ENCODE measurements around the gene P3H2.

DNA sequence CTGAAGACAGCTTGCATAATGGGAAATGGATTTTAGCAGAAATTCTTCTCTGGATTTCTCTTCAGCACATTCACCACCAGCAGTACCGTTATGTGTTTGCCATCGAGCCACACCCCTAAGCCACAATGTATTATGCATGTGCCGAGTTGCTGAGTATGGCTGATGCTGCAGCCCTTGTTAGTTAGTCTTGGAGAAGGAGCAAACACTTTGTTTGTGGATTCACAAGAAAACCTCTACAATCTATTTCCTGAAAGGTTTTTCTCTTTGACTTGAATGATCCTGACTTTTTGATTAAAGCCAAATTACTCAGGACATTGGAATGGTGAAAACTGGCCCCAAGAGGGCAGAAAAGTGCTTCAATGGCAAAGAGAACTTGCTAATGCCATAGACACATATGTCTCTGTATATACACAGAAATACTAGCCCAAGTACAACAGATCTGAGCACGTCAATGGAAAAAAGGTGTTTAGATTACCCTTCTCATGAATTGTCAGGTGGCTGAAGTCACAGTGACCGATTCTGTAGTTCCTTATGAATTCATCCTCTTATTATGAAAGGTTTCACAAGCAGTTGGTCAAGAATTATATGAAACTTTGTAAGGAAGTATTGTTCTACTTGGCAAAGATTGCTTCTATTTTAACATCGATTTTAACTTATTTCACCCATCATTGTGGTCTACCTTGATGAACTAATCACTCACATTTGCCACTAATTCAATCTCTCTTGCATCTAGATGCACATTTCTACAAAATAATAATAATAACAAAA lies 103.0 kb downstream of the P3H2 start:
- TF ChIP-seq, protein P1, sequence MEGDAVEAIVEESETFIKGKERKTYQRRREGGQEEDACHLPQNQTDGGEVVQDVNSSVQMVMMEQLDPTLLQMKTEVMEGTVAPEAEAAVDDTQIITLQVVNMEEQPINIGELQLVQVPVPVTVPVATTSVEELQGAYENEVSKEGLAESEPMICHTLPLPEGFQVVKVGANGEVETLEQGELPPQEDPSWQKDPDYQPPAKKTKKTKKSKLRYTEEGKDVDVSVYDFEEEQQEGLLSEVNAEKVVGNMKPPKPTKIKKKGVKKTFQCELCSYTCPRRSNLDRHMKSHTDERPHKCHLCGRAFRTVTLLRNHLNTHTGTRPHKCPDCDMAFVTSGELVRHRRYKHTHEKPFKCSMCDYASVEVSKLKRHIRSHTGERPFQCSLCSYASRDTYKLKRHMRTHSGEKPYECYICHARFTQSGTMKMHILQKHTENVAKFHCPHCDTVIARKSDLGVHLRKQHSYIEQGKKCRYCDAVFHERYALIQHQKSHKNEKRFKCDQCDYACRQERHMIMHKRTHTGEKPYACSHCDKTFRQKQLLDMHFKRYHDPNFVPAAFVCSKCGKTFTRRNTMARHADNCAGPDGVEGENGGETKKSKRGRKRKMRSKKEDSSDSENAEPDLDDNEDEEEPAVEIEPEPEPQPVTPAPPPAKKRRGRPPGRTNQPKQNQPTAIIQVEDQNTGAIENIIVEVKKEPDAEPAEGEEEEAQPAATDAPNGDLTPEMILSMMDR (conservative IDR thresholded peaks at IDR 0.05 in 1 of 2, IDR thresholded peaks at IDR 0.05 in 1 of 2; ENCODE audit: low read depth in 1 of 2, low read length in 2 of 2) = peak; percentile 43 to 53
- no peak for TF ChIP-seq EZH2 (IDR thresholded peaks at IDR 0.05; ENCODE audit: low read length, missing control alignments)
